Stimulated activated CD4-positive, alpha-beta T cell treated with anti-CD3 and anti-CD28 coated beads, Interleukin-1b, Interleukin-23, amount 100 ng/mL, for 48 hours (primary cell): ENCODE data around the gene BNIP5.

Source experiments
- DNase-seq: peaks from one replicate; pipeline ENCODE4 v3.0.0-alpha.2; 2020

BNIP5 gene

GRCh38 chr6:36336779-36337241, at the start of gene BNIP5:
Gene BNIP5 (minus strand): TSS chr6:36336888. CDS start chr6:36330690, 6,198 bp downstream.
- DNase-seq: no peak

GRCh38 chr6:36384095-36384494, 47.4 kb upstream of the BNIP5 start:
- no peak for DNase-seq

DNA sequence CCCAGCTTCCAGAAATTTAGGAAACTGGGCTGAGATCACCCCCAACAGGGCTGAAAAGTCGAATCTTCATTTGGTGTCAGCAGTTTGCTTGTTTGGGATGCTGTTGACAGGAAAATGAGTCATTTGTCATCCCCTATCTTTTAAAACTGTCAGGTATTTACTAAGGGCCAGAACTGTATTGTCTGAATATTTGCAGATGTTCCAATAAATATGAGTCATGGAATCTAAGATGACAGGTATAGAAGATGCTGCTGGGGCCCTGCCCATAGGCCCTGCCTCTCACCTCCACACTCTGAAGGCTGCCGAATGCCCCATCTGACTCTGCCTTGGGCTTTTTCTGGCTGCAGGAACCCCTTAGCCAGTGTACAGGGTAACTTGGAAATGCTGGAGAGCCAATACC, 46.9 kb upstream of the BNIP5 start:
- peak; percentile 14 for DNase-seq

GRCh38 chr6:36382976-36383375, 46.3 kb upstream of the BNIP5 start:
- no peak for DNase-seq

DNA sequence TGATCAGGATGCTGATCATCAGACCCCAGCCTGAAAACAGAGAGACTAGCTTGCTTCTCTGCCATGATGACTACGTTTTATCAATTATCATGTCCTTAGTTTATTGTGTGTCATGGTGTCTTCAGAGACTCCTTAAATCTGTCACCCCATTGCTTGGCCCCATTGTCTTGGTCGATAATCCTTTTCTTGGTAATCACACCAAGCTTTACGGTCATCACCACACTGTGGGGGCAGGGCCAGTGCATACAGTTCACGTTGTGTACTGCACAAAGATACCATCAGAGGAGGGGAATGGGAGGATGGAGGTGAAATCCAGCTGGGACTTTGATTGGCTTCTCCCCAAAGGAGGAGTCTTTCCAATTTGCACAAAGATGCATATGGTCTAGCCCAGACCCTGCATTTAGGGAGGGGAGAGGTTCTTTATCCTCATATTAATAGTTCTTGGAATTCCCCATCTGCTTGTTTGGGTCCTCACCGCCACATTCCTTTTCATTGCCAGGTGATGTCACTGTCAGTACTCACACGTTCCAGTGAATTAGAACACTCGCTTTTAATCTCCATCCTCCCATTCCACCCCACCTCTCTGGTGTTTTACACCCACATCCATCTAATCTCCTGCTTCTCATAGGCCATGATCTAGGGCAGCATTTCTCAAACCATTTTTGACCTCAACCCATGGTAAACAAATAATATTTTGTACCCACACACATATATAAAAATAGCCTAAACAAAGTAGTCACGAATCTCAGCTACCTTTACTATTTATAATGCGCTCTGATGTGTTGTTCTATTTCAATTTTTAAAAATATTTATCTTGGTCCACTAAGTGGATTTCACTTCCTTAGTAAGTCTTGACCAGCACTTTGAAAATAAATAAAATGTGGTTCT, 45.1 kb upstream of the BNIP5 start:
- DNase-seq: no peak

DNA sequence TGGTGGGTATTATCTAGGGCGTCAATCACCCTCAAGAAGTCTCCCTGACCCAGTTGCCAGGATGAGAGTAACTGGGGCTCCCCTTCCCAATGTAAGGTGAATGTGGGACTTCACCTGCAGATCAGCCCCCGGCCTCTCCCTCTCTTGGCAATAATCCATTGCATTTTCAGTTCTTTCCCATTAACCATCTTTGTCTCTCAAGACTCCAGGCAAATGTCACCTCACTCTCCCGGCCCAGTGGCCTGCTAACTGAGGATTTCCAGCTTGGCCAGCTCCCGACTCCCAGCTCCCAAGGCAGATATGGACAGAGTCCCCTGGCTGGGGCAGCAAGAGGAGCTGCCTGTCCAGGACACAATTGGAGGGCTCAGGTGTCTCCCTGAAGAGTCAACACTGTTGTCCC, 43.5 kb upstream of the BNIP5 start:
- DNase-seq: no peak

DNA sequence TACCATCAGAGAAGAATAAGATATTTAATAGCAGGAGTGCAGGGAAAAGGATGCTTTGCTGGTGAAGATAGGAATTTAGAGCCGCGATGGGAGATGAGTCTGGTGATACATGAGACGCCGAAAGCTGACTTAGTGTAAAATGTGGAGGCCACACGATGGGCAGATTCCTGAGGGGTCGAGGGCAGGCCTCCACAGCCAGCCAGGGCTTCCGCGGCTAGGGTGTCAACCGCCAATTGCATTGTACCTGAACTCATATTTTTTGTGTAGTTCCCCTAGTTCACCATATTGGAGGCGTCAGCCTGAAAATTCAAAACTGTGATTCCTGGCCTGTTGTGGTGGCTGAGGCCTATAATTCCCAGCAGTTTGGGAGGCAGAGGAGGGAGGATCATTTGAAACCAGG, 42.2 kb upstream of the BNIP5 start:
- DNase-seq: no peak

GRCh38 chr6:36378243-36378920, 41.7 kb upstream of the BNIP5 start:
- no peak for DNase-seq

GRCh38 chr6:36377594-36377993, 40.9 kb upstream of the BNIP5 start:
- DNase-seq: no peak

DNA sequence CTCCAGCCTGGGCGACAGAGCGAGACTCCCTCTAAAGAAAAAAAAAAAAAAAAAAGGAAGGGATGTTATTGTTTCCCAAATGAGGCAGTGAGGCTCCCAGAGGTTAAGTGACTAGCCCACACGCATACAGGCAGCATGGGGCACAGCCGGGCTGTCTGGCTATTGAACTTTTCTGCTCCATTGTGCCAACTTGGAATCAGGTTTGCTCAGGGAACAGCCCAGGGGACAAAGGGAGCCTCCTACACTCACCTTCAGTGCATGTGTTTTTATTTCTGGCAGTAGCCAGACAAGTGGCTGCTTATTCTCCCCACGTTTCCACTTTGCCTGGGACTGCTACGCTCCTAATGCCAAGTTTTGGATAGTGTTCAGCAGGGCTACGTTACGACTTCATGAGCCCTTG, 40.1 kb upstream of the BNIP5 start:
- DNase-seq: no peak

DNA sequence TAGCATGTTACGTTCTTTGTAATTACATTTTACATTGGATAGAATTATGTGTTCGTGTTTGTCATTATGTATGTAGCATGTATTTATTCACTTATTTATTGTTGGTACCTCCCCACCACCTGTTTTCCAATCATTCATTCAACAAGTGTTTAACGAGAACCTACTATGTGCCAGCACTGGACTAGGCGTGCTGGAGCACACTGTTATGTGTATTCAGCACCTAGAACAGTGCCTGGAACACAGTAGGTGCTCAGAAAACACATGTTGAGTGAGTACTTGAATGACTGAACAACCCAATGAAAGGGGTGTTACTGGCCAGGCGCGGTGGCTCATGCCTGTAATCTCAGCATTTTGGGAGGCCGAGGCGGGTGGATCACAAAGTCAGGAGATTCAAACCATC, 39.5 kb upstream of the BNIP5 start:
- DNase-seq: no peak

- DNase-seq: no peak
Observed at GRCh38 chr6:36375644-36376155, 39.0 kb upstream of the BNIP5 start.

- no peak for DNase-seq
Observed at GRCh38 chr6:36374972-36375371, 38.3 kb upstream of the BNIP5 start.

- DNase-seq: no peak
Observed at GRCh38 chr6:36374194-36374593, 37.5 kb upstream of the BNIP5 start.

DNA sequence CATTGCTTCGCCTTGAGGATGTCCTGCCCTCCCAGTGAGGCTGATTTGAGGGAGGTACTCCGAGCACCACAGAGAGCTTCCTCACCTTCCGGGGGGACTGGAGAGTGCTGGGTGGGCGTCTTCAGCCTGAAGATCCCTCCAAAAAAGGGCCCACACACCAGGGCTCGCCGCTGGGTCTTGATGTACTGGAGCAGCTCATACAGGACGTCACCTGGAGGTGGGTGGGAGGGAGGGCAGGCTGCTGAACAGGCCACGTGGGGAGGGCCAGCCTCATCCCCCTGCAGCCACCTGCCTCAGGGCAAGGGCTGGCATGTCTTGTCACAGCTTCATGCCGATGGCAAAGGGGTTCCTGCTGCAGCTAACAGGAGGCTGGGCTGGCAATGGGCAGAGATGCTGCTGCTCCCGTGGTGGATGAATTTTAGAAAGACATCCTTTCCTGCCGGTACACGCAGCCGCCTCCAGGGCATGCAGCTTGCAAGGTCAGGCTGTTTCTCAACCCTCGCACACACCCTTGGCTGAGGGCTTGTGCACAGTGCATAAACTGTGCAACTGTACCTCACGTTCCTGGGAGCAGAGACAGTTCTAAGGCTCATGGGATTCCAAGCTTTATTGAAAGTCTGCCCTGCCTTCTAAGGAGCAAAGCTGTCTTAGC, 36.8 kb upstream of the BNIP5 start:
- DNase-seq: no peak

GRCh38 chr6:36372088-36372487, 35.4 kb upstream of the BNIP5 start:
- no peak for DNase-seq

DNA sequence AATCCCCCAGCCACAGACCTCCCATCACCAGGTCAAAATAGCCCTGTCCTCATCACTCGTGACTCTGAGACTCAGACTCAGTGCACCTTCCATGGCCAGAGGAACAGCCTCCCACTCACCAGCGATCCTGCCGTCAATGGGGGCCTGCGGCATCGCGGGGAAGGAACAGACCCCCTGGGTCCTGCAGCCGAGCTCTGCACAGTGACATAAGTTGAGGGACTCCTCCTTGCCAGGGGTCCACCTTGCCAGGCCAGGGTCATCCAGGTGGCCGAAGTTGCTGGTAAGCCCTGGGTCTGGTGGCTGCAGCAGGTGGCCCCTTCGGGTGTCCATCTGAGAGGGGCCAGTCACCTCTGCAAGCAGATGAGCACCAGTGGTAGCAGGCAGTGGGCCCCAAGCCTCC, 34.5 kb upstream of the BNIP5 start:
- no peak for DNase-seq

DNA sequence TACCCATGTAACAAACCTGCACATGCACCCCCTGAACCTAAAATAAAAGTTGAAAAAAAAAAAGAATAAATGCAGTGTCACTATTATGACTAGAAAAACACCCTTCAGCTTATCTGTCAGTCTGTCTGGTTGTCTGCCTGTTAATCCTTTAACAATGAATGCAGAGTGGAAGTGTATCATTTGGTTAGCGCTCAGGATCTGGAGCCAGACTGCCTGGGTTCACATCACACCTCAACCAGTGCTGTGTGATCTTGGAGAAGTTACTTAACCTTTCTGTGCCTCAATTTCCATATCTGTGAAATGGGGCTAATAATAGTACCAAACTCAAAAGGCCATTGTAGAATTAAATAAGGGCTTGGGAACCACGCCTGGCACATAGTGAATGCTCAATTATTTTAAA, 34.0 kb upstream of the BNIP5 start:
- no peak for DNase-seq

GRCh38 chr6:36368921-36369865, 32.5 kb upstream of the BNIP5 start:
- no peak for DNase-seq

DNA sequence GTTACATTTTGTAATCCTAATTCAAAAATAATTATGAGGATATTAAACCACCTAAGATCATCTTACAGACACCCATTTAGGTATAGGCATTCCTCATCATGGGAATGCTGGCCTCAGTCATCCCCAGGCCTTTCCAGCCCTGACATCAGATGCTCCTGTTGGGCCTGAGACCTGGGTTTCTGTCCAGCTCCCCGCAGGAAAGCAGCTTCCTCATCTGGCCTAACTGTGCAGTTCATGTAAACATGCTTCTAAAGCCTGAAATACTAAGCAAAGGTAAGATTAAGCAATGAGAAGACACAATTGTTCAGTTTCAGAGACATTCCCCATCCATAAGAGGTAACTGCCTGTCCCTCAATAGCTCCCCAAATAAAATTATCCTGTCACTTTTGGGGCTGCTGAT, 31.7 kb upstream of the BNIP5 start:
- no peak for DNase-seq

DNA sequence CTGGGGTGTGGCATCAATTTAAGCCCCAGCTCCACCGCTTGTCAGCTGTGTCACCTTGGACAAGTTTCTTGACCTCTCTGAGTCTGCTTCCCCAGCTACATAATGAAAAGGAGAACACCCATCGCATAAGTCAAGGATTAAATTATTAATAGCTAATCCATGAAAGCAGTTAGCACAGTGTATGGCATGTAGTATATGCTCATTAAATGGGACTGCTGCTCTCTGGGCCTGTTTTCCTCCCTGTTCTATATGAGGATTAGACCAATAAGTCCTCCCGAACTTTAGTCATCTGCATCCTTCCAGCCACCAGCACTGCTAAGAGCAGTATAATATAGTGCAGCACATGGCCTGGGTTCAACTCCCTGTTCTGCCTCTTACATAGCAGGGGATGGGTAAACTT, 31.1 kb upstream of the BNIP5 start:
- DNase-seq: no peak
